H9 (cell line): ENCODE data around the gene PIGK. TPM values are rescaled to one million over a fixed set of nuclear protein-coding genes. Genes with fewer than 3 reads are reported as not detected.

Source experiments
- DNase-seq: peaks from one replicate; pipeline ENCODE4 v3.0.0-alpha.2; 2017
- H2AFZ ChIP-seq: one replicate; pipeline ENCODE4 v1.6.1; 2013; ENCODE audit warnings: mild to moderate bottlenecking, low read length, control low read depth, moderate library complexity
- H2AK5ac ChIP-seq: 2 replicates; pipeline ENCODE4 v1.6.1; 2013; ENCODE audit warnings: low read length, control low read depth, mixed read lengths; ENCODE audit not compliant: insufficient read length
- H2BK120ac ChIP-seq: one replicate; pipeline ENCODE4 v1.6.1; 2013; ENCODE audit warnings: low read depth, mild to moderate bottlenecking, low read length, control low read depth, inconsistent platforms; ENCODE audit not compliant: poor library complexity, severe bottlenecking
- H2BK12ac ChIP-seq: 2 replicates; pipeline ENCODE4 v1.6.1; 2013; ENCODE audit warnings: low read length, control low read depth, mixed read lengths, low read depth; ENCODE audit not compliant: insufficient read length
- H2BK15ac ChIP-seq: 2 replicates; pipeline ENCODE4 v1.6.1; 2013; ENCODE audit warnings: low read depth, low read length, control low read depth
- H2BK20ac ChIP-seq: one replicate; pipeline ENCODE4 v1.6.1; 2013; ENCODE audit warnings: low read depth, mild to moderate bottlenecking, low read length, control low read depth, inconsistent platforms; ENCODE audit not compliant: poor library complexity, severe bottlenecking
- H2BK5ac ChIP-seq: 2 replicates; pipeline ENCODE4 v1.6.1; 2013; ENCODE audit warnings: low read length, control low read depth, mixed read lengths; ENCODE audit not compliant: insufficient read length
- H3K14ac ChIP-seq: 2 replicates; pipeline ENCODE4 v1.6.1; 2013; ENCODE audit warnings: low read length, control low read depth; ENCODE audit not compliant: insufficient read depth
- H3K18ac ChIP-seq: 2 replicates; pipeline ENCODE4 v1.6.1; 2013; ENCODE audit warnings: low read depth, mild to moderate bottlenecking, mixed read lengths, low read length, control low read depth; ENCODE audit not compliant: insufficient read length
- H3K23ac ChIP-seq: 2 replicates; pipeline ENCODE4 v1.6.1; 2013; ENCODE audit warnings: low read length, control low read depth, mixed read lengths, low read depth; ENCODE audit not compliant: insufficient read length
- H3K23me2 ChIP-seq: 2 replicates; pipeline ENCODE4 v1.6.1; 2013; ENCODE audit warnings: low read depth, mild to moderate bottlenecking, mixed read lengths, low read length, control low read depth; ENCODE audit not compliant: insufficient read length, poor library complexity, severe bottlenecking
- H3K27ac ChIP-seq: 2 replicates; pipeline ENCODE4 v1.5.1; 2013; ENCODE audit warnings: low read length, control low read depth, mixed read lengths, low read depth; ENCODE audit not compliant: insufficient read length
- H3K27me3 ChIP-seq: 2 replicates; pipeline ENCODE4 v1.6.1; 2013; ENCODE audit warnings: low read length, control low read depth, inconsistent platforms; ENCODE audit not compliant: insufficient read depth
- H3K4ac ChIP-seq: 2 replicates; pipeline ENCODE4 v1.6.1; 2013; ENCODE audit warnings: low read depth, mild to moderate bottlenecking, control low read depth, inconsistent platforms, low read length, moderate library complexity
- H3K4me1 ChIP-seq: 2 replicates; pipeline ENCODE4 v1.6.1; 2013; ENCODE audit warnings: low read length, control low read depth, inconsistent platforms; ENCODE audit not compliant: insufficient read depth
- H3K4me2 ChIP-seq: 2 replicates; pipeline ENCODE4 v1.6.1; 2013; ENCODE audit warnings: low read length, control low read depth, mixed read lengths; ENCODE audit not compliant: insufficient read length, insufficient read depth
- H3K56ac ChIP-seq: 2 replicates; pipeline ENCODE4 v1.6.1; 2013; ENCODE audit warnings: low read depth, mild to moderate bottlenecking, mixed read lengths, low read length, control low read depth; ENCODE audit not compliant: insufficient read length
- H3K79me1 ChIP-seq: 2 replicates; pipeline ENCODE4 v1.6.1; 2013; ENCODE audit warnings: low read depth, mild to moderate bottlenecking, moderate library complexity, low read length, control low read depth, inconsistent platforms; ENCODE audit not compliant: insufficient read depth, poor library complexity, severe bottlenecking
- H3K79me2 ChIP-seq: 2 replicates; pipeline ENCODE4 v1.6.1; 2013; ENCODE audit warnings: low read length, control low read depth, inconsistent platforms; ENCODE audit not compliant: insufficient read depth
- H3K9ac ChIP-seq: 2 replicates; pipeline ENCODE4 v1.6.1; 2013; ENCODE audit warnings: low read length, control low read depth, mixed read lengths; ENCODE audit not compliant: insufficient read length; ENCODE audit errors: extremely low read depth
- H3K9me3 ChIP-seq: one replicate; pipeline ENCODE4 v1.6.1; 2013; ENCODE audit warnings: low read depth, low read length, inconsistent platforms; ENCODE audit not compliant: control insufficient read depth
- H3T11ph ChIP-seq: one replicate; pipeline ENCODE4 v1.6.1; 2013; ENCODE audit warnings: mild to moderate bottlenecking, low read length, control low read depth, inconsistent platforms
- H4K20me1 ChIP-seq: one replicate; pipeline ENCODE4 v1.6.1; 2013; ENCODE audit not compliant: control insufficient read depth, insufficient read length, insufficient read depth
- H4K5ac ChIP-seq: 2 replicates; pipeline ENCODE4 v1.6.1; 2013; ENCODE audit warnings: low read depth, mild to moderate bottlenecking, mixed read lengths, low read length, control low read depth; ENCODE audit not compliant: insufficient read length
- H4K8ac ChIP-seq: replicated peaks from 2 replicates; pipeline ENCODE4 v1.6.1; 2013; ENCODE audit warnings: low read length, control low read depth, mixed read lengths, low read depth; ENCODE audit not compliant: insufficient read length
- H4K91ac ChIP-seq: 2 replicates; pipeline ENCODE4 v1.6.1; 2013; ENCODE audit warnings: low read depth, mild to moderate bottlenecking, moderate library complexity, mixed read lengths, low read length, control low read depth; ENCODE audit not compliant: insufficient read length
- H3K27ac Mint-ChIP-seq, 3 experiments: 2 replicates in 2 of 3; 3 replicates in 1 of 3; pipeline ENCODE4 v1.8.0; 2020 to 2021; ENCODE audit warnings: mixed read lengths in 3 of 3, mild to moderate bottlenecking in 1 of 3, moderate library complexity in 1 of 3
- H3K27me3 Mint-ChIP-seq: 2 replicates; pipeline ENCODE4 v1.8.0; 2021; ENCODE audit warnings: low read depth, mild to moderate bottlenecking, moderate library complexity, mixed read lengths
- H3K36me3 Mint-ChIP-seq, 3 experiments: 2 replicates in 2 of 3; 3 replicates in 1 of 3; pipeline ENCODE4 v1.8.0; 2020 to 2021; ENCODE audit warnings: low read depth in 3 of 3, mixed read lengths in 3 of 3; ENCODE audit not compliant: insufficient read depth in 1 of 3
- H3K4me1 Mint-ChIP-seq, 2 experiments: 2 replicates each; pipeline ENCODE4 v1.8.0; 2020; ENCODE audit warnings: mixed read lengths in 2 of 2
- H3K4me3 Mint-ChIP-seq, 2 experiments: 2 replicates in 1 of 2; 3 replicates in 1 of 2; pipeline ENCODE4 v1.8.0; 2020 to 2021; ENCODE audit warnings: mild to moderate bottlenecking in 2 of 2, mixed read lengths in 2 of 2, moderate library complexity in 1 of 2
- H3K9me3 Mint-ChIP-seq, 2 experiments: 2 replicates in 1 of 2; 3 replicates in 1 of 2; pipeline ENCODE4 v1.8.0; 2020; ENCODE audit warnings: mild to moderate bottlenecking in 2 of 2, mixed read lengths in 2 of 2, moderate library complexity in 1 of 2
- WGBS: extraction: QIAGEN DNeasy Blood & Tissue Kit; methylation state at CpG from one replicate; pipeline ENCODE4 v1.1.7; 2013; ENCODE audit warnings: missing lambda C conversion rate, low lambda C conversion rate, mixed read lengths; ENCODE audit not compliant: insufficient read length; ENCODE audit errors: extremely low coverage; 5-methylcytosine and 5-hydroxymethylcytosine counted together
- total RNA-seq: library from RNA; stranded (reverse); gene quantifications from 2 replicates; pipeline ENCODE4 v1.2.1, GENCODE V29; 2021
- TF ChIP-seq, protein P1 (sequence below): fragments of 200-600 bp; sonication (generic); conservative IDR thresholded peaks from 3 replicates; pipeline ENCODE4 v1.8.0; 2021; ENCODE audit warnings: antibody characterized with exemption, mild to moderate bottlenecking

Gene PIGK
- total RNA-seq, 1 experiment from 2014 or later: 22.1 TPM

DNA sequence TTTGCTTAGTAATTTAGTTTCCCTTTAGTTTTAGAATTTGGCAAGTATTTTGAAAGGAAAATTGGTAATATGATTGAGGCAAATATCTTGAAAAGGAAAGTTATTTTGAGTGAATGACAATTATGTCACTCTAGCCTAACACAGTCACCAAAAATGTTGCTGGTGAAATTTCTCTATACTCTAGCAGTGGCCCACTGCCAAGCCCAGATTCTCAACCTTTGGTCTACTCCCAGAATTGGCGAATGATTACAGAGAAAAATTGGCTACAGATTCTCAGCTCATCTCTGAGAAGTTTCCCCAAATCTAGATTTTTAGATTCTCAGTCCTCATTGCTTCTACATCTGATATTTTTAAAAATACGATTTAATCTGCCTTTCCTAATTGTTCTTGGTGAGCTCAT lies 84.9 kb downstream of the PIGK start:
- no peak overlapping the region for H3K9ac ChIP-seq
- no CpG with 5 or more reads among the region's 2 CpGs for WGBS
- no peak overlapping the region for H3K4ac ChIP-seq
- H3K23ac ChIP-seq: no peak overlapping the region
- H3K9me3 ChIP-seq: no peaks in the 10 kb centered on the region
- no peak overlapping the region for H2BK120ac ChIP-seq
- no peaks in the 10 kb centered on the region for H3K79me1 ChIP-seq
- no peaks in the 10 kb centered on the region for H3K9me3 Mint-ChIP-seq
- no peak for DNase-seq
- no peak overlapping the region for H3K27ac Mint-ChIP-seq
- no peaks in the 10 kb centered on the region for H3K27me3 Mint-ChIP-seq
- H3K27ac ChIP-seq: no peak overlapping the region
- H4K8ac ChIP-seq: no peak overlapping the region
- no peaks in the 10 kb centered on the region for H3K79me2 ChIP-seq
- H3K4me1 ChIP-seq: no peaks in the 10 kb centered on the region
- H4K91ac ChIP-seq: no peak overlapping the region
- H3K23me2 ChIP-seq: no peaks in the 10 kb centered on the region
- no peak overlapping the region for H2AK5ac ChIP-seq
- no peak overlapping the region for H3K18ac ChIP-seq
- H3K14ac ChIP-seq: no peak overlapping the region
- H3K4me1 Mint-ChIP-seq: no peaks in the 10 kb centered on the region
- no peak overlapping the region for H2AFZ ChIP-seq
- H3K36me3 Mint-ChIP-seq: no peaks in the 10 kb centered on the region
- no peaks in the 10 kb centered on the region for H4K20me1 ChIP-seq
- no peak overlapping the region for H3K56ac ChIP-seq
- TF ChIP-seq, protein P1, sequence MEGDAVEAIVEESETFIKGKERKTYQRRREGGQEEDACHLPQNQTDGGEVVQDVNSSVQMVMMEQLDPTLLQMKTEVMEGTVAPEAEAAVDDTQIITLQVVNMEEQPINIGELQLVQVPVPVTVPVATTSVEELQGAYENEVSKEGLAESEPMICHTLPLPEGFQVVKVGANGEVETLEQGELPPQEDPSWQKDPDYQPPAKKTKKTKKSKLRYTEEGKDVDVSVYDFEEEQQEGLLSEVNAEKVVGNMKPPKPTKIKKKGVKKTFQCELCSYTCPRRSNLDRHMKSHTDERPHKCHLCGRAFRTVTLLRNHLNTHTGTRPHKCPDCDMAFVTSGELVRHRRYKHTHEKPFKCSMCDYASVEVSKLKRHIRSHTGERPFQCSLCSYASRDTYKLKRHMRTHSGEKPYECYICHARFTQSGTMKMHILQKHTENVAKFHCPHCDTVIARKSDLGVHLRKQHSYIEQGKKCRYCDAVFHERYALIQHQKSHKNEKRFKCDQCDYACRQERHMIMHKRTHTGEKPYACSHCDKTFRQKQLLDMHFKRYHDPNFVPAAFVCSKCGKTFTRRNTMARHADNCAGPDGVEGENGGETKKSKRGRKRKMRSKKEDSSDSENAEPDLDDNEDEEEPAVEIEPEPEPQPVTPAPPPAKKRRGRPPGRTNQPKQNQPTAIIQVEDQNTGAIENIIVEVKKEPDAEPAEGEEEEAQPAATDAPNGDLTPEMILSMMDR: no peak
- H4K5ac ChIP-seq: no peak overlapping the region
- no peak overlapping the region for H2BK12ac ChIP-seq
- H3T11ph ChIP-seq: no peak overlapping the region
- H2BK15ac ChIP-seq: no peak overlapping the region
- no peak overlapping the region for H3K4me3 Mint-ChIP-seq
- H3K27me3 ChIP-seq: no peaks in the 10 kb centered on the region
- no peak overlapping the region for H2BK20ac ChIP-seq
- H3K4me2 ChIP-seq: no peak overlapping the region
- H2BK5ac ChIP-seq: no peak overlapping the region
